ENCODE data around the gene ZDHHC4.
"Not testable (repeated sequence)": the region's sequence is repeated elsewhere in the genome, so short reads cannot be mapped to it uniquely, and the experiment has no call there.

The ZDHHC4 gene

GRCh38 chr7:6562106-6562505, 15.1 kb upstream of the ZDHHC4 start:
- DNase-seq (ENCODE audit: low read depth in 2 of 2): no peak

GRCh38 chr7:6563936-6564770, 13.1 kb upstream of the ZDHHC4 start:
- DNase-seq (ENCODE audit: low read depth in 2 of 2): no peak

- no peak for DNase-seq (ENCODE audit: low read depth in 2 of 2)
These were observed 11.6 kb upstream of the ZDHHC4 start for GRCh38 chr7:6565655-6566054.

- DNase-seq (ENCODE audit: low read depth in 2 of 2): no peak
These were observed 9.4 kb upstream of the ZDHHC4 start for GRCh38 chr7:6567886-6568285.

- DNase-seq (ENCODE audit: low read depth in 2 of 2): no peak
These were observed 6.0 kb upstream of the ZDHHC4 start for GRCh38 chr7:6571160-6571779.

GRCh38 chr7:6575281-6576023, 1.8 kb upstream of the ZDHHC4 start:
- no peak for DNase-seq (ENCODE audit: low read depth in 2 of 2)

GRCh38 chr7:6576024-6576866, 1.0 kb upstream of the ZDHHC4 start:
- no peak for DNase-seq (ENCODE audit: low read depth in 2 of 2)

GRCh38 chr7:6576867-6577368, 336 bp upstream of the ZDHHC4 start:
- DNase-seq (ENCODE audit: low read depth in 2 of 2): not testable (repeated sequence)

GRCh38 chr7:6578114-6579084, 1.1 kb downstream of the ZDHHC4 start:
- DNase-seq (ENCODE audit: low read depth in 2 of 2): no peak

GRCh38 chr7:6579446-6579845, 2.2 kb downstream of the ZDHHC4 start:
- DNase-seq (ENCODE audit: low read depth in 2 of 2): no peak

GRCh38 chr7:6585746-6586432, 8.6 kb downstream of the ZDHHC4 start:
- not testable (repeated sequence) for DNase-seq (ENCODE audit: low read depth in 2 of 2)

- no peak for DNase-seq (ENCODE audit: low read depth in 2 of 2)
These were observed 11.3 kb downstream of the ZDHHC4 start for GRCh38 chr7:6588566-6588965.

GRCh38 chr7:6589151-6589828, 12.0 kb downstream of the ZDHHC4 start:
- no peak for DNase-seq (ENCODE audit: low read depth in 2 of 2)

- peak; percentile 67 to 74 for DNase-seq (ENCODE audit: low read depth in 2 of 2)
These were observed 12.8 kb downstream of the ZDHHC4 start, which contains the start of gene INTS15 for GRCh38 chr7:6589829-6590644. TSS of gene INTS15 (plus strand) at chr7:6590021. CDS start at chr7:6590284, 263 bp downstream.

- DNase-seq (ENCODE audit: low read depth in 2 of 2): no peak
These were observed 13.4 kb downstream of the ZDHHC4 start for GRCh38 chr7:6590645-6591110.

GRCh38 chr7:6600093-6600492, 22.8 kb downstream of the ZDHHC4 start:
- no peak for DNase-seq (ENCODE audit: low read depth in 2 of 2)

GRCh38 chr7:6604458-6604857, 27.2 kb downstream of the ZDHHC4 start:
- no peak for DNase-seq (ENCODE audit: low read depth in 2 of 2)
